H54 (cell line): ENCODE measurements around the gene SPEM3.

Source experiments
- DNase-seq: peaks from one replicate; pipeline ENCODE4 v3.0.0; 2011; ENCODE audit warnings: low spot score, mixed read lengths; ENCODE audit not compliant: insufficient read length
- FAIRE-seq: peaks from 3 replicates; lab custom pipeline; 2011; peaks lifted over from hg19 to GRCh38; lab: Jason Lieb, UNC
- POLR2A ChIP-seq: IDR thresholded peaks from 2 replicates; pipeline ENCODE4 v1.6.1; 2011; ENCODE audit warnings: low read depth, mild to moderate bottlenecking, low read length

SPEM3 gene

DNA sequence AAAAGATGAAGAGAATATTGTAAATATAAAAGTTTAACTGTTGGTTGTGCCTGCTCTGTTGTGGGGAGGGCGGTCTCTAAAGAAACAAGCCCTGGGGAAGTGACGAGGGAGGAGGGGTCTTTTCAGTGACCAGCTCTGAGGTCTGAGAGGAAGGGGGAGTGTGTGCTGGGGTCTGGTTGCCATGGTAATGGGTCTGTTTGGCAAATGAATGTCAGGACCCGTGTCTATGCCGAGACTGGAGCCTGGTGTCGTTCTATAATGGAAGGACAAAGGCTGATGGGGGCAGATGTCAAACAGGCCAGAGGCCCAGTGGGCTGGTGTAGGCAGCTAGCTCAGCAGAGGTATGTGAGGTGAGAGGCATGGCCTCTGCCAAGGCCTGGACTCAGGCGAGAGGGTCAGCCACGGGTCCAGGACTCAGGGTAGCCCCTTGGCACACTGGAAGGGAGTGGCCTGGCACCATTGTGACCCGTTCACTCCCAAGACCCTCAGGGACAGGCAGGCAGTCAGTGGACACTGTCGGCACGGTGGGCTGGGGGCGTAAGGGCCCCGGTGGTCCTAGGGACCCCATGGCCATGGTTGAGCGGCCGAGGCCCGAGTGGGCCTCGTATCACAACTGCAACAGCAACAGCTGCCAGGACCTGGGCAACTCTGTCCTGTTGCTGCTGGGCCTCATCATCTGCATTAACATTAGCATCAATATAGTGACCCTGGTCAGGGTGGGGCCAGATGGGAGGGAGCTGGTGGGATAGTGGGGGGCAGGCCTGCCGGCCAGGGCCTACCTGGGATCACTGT is 8.6 kb upstream of the SPEM3 start, which contains the start of gene SPEM1:
TSS of gene SPEM1 (plus strand) at position 506 of the 792 bp plus-strand sequence. CDS start at position 567, 61 bp downstream.
- DNase-seq (no peak), FAIRE-seq (no peak)
- no peak for TF ChIP-seq POLR2A

DNA sequence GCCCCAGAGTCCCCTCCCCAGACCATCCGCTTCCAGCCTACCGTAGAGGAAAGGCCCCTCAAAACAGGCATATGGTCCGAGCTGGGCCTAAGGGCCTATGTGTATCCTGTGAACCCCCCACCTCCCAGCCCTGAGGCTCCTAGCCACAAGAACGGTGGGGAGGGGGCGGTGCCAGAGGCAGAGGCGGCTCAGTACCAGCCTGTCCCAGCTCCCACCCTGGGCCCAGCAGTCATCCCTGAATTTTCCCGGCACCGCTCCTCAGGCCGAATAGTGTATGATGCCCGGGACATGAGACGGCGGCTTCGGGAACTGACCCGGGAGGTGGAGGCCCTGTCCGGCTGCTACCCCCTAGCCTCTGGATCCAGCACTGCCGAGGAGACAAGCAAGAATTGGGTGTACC is 7.5 kb upstream of the SPEM3 start:
- TF ChIP-seq POLR2A = no peak
- FAIRE-seq = no peak
- DNase-seq = no peak

GRCh38 chr17:7423679-7424078 is 5.0 kb upstream of the SPEM3 start:
- FAIRE-seq = no peak
- TF ChIP-seq POLR2A = no peak
- DNase-seq = no peak

- TF ChIP-seq POLR2A = no peak
- DNase-seq (no peak), FAIRE-seq (no peak)
These were observed 3.3 kb upstream of the SPEM3 start, which contains the start of gene SPEM2 for GRCh38 chr17:7425316-7425715. Gene SPEM2 (plus strand): TSS chr17:7425616. CDS start chr17:7425689, 73 bp downstream.

GRCh38 chr17:7425756-7426155 is 2.9 kb upstream of the SPEM3 start:
- DNase-seq (no peak), FAIRE-seq (no peak)
- TF ChIP-seq POLR2A = no peak

DNA sequence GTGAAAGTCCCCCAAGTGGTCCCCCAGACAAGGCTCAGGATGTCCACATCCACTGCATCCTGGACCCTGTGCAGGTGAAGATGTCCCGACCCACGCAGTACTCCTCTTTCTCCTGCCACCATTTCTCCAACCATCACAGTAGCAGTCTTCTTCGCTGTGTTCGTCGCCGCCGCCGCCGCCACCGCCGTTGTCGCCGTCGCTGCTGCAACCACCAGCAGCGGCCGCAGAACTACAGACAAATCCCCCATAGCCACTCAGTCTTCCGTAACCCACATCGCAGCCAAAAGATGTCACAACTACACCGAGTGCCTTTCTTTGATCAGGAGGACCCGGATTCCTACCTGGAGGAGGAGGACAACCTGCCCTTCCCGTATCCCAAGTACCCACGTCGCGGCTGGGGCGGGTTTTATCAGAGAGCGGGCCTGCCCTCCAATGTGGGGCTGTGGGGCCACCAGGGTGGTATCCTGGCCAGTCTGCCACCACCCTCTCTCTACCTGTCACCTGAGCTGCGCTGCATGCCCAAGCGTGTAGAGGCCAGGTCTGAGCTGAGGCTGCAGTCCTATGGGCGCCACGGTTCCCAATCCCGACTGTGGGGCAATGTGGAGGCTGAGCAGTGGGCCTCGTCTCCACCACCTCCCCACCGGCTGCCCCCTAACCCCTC is 2.3 kb upstream of the SPEM3 start:
- no peak for FAIRE-seq
- TF ChIP-seq POLR2A = no peak
- no peak for DNase-seq

DNA sequence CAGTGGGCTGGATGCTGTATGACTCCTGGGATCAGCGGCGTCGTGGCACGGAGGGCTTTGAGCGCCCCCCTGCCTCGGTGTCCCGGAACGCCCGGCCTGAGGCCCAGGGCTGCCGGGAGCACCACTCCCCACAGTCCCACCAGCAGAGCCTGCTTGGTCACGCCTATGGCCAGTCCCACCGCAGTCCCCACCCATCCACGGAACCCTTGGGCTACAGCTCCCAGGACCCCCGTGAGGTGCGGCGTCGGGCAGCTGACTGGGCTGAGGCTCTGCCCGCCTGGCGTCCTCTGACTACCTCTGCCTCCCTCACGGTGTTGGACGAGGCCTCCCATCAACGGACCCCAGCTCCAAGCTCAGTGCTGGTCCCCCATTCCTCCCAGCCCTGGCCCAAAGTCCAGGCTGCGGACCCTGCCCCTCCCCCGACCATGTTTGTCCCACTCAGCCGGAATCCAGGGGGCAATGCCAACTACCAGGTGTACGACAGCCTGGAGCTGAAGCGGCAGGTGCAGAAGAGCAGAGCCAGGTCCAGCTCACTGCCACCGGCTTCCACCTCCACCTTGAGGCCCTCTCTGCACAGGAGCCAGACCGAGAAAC is 1.7 kb upstream of the SPEM3 start:
- no peak for FAIRE-seq
- TF ChIP-seq POLR2A = no peak
- no peak for DNase-seq

DNA sequence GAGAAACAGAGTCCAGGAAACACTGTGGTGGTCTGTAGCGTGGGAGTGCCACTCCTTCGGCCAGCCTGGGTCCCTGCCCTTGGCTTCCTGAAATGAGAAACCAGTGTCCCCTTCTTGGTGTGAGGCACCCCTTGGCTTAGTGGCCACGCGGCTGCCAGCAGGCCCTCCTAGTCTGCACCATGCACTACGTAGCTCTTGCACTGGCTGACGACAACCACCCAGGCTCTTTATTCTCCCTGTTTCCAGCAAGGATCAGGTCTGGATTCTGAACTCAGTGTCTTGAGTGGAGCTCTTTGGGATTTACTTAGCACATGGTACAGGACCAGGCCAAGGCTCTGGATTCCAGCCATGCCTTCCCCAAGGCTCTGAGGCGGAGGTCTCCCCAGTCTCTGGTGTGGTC is 1.1 kb upstream of the SPEM3 start:
- DNase-seq (no peak), FAIRE-seq (no peak)
- no peak for TF ChIP-seq POLR2A

GRCh38 chr17:7429722-7430121 is 1.1 kb downstream of the SPEM3 start:
- TF ChIP-seq POLR2A = no peak
- DNase-seq = no peak
- FAIRE-seq = no peak

DNA sequence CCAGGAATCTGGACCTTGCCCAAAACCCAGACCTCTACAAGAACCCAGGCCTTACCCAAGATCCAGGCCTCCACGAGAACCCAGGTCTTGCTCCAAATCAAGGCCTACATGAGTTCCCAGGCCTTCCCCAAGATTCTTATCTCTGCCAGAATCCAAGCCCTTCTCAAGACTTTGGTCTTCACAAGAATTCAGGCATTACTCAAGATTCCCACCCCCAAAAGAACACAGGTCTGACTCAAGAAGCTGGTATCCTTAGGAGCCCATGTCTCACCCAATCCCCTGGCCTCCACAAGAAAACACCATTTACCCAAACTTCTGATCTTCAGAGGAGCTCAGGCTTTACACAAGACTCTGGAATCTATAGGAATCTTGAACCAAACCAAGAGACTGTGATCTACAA is 2.6 kb downstream of the SPEM3 start:
- no peak for TF ChIP-seq POLR2A
- FAIRE-seq (no peak), DNase-seq (no peak)

GRCh38 chr17:7432296-7432695 is 3.6 kb downstream of the SPEM3 start:
- FAIRE-seq (no peak), DNase-seq (no peak)
- no peak for TF ChIP-seq POLR2A

- DNase-seq (no peak), FAIRE-seq (no peak)
- TF ChIP-seq POLR2A = no peak
These were observed 7.3 kb downstream of the SPEM3 start for GRCh38 chr17:7435676-7436555.
